GM18520 (cell line): ENCODE results near the gene GRIK4.
"Not testable (repeated sequence)": the region's sequence is repeated elsewhere in the genome, so short reads cannot be mapped to it uniquely, and the experiment has no call there.

Source experiments
- ATAC-seq: cut with Tn5 transposase; IDR thresholded peaks from one replicate; pipeline ENCODE4 v1.9.1; 2021; ENCODE audit not compliant: unreplicated experiment

The GRIK4 gene

GRCh38 chr11:120601536-120601935, 90.0 kb downstream of the GRIK4 start:
- no peak for ATAC-seq

DNA sequence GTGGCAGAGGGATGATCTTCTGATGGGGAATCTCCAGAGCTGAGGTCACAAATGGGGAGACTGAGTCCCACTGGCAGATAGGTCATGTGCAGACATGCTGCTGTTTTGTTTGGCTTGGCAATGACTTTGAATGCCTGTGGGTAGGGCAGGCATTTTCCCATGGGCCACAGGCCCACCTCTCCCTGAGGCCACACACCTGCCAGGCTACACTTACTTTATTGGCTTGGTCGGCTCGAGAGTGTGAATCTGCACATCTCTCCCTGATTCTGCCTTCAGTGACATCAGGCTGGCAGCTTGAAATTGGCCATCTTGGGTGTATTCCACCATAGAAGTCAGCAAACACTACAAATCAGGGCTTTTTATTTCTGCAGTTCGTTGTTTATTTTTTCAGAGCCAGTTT, 91.5 kb downstream of the GRIK4 start:
- no peak for ATAC-seq

- no peak for ATAC-seq
Observed at GRCh38 chr11:120605469-120605868, 93.9 kb downstream of the GRIK4 start.

GRCh38 chr11:120606211-120607010, 94.9 kb downstream of the GRIK4 start:
- no peak for ATAC-seq

GRCh38 chr11:120608061-120608460, 96.5 kb downstream of the GRIK4 start:
- no peak for ATAC-seq

GRCh38 chr11:120608760-120609211, 97.2 kb downstream of the GRIK4 start:
- ATAC-seq: no peak

GRCh38 chr11:120610111-120610510, 98.6 kb downstream of the GRIK4 start:
- ATAC-seq: no peak

- no peak for ATAC-seq
Observed at GRCh38 chr11:120611581-120611980, 100.0 kb downstream of the GRIK4 start.

- peak; percentile 72 for ATAC-seq
Observed at GRCh38 chr11:120612513-120613263, 101.1 kb downstream of the GRIK4 start.

DNA sequence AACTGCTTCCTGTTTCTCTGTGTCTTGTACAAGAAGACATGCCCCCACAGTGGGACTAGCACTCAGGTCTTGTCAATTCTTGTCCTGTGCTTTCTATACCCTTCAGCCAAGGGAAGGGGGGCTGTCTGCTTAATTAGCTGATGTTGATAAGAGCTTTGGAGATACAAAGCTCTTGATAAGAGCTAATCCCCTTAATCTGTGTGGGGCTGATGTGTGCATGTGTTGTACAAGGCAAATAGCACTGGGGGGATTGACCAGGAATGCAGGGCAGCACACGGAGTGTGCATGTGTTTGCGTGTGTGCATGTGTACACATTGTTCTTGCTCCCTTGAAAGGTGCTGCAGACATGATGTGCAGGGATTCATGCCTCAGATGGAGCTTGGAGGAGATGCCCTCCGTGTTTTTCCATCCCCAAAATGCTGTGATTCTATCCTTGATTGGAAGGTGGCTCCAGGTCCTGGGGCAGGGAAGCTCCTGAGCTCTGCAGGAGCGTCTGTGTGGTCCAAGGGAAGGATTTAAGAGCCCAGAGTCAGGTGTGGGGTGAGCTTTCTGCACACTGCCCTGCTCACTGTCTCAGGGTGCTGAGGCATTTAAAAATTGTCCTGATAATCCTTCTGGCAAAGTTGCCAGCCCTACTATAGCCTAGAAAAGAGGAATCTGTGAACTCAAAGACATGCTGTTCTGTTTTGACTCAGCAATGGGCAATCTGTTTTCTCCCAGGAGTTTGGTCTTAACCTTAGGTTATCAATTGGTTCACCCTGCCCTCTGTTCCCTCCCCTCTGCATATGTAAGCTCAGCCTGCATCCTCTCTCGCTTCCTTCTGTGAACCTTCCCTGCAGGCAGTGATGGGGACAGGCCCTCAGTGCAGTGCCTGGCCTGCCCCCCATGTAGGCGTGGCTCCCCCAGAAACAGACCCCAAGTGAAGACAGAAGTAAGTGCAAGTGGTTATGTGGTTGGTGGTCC, 102.0 kb downstream of the GRIK4 start:
- ATAC-seq: peak; percentile 39

DNA sequence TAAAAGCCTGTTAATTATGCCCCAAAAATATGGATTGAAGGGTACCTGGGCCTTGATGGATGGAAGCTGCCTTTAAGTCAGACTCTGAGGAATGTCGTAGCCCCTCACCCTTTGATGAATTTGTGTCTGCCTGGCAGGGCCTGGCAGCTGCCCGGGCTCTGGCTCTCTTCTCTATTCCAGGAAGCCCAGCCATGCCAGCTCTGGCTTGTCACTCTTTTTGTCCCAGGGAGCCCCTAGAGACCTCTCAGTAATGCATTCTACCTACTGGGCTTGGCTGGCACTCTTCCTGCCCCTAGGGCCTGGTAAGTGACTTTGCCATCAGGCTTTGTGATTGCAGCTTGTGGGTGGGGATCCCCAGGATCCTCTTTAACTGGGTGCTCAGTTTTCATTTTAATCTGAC, 103.8 kb downstream of the GRIK4 start:
- ATAC-seq: no peak

DNA sequence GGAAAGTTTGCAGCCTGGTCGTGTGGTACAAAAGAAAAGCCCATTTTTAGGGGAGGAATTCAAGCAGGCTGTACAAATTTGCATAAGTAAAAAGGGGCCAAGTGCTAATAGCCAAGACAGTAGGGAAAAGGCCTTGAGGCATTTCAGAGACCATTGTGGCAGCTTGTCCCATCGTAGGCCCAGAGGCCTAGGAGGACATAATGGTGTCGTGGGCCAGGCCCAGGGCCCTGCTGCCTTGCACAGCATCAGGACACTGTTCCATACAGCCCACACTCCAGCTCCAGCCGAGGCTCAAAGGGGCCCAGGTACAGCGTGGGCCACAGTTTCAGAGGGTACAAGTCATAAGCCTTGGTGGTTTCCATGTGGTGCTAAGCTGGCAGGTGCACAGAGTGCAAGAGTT, 106.9 kb downstream of the GRIK4 start:
- no peak for ATAC-seq

DNA sequence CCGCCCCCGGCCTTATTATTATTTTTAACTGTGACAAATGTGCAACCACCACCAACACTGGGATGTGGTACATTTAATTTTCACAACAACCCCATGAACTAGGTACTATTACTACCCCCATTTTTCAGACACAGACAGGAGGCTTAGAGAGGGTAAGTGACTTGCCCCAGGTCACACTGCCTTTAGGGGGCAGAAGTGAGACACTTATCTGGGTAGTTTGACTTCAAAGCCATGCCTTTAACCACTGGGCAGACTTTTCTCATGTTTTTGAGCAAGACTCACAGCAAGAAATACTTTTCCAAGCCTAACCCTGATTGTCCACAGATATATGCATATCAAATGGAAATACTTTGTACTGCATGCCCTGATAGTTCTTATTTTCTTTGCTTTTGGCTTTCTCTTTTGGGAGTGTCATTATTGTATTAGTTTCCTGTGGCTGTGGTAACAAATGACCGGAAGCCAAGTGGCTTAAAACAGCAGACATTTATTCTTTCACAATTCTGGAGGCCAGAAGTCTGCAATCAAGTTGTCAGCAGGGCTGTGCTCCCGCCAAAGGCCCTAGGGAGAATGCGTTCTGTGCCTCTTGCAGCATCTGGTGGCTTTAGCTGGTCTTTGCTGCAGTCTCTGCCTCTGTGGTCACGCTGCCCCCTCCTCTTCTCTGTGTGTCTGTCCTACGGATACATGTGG, 110.8 kb downstream of the GRIK4 start:
- ATAC-seq: no peak

- not testable (repeated sequence) for ATAC-seq
Observed at GRCh38 chr11:120624992-120625391, 113.4 kb downstream of the GRIK4 start.

GRCh38 chr11:120625565-120625964, 114.0 kb downstream of the GRIK4 start:
- no peak for ATAC-seq

DNA sequence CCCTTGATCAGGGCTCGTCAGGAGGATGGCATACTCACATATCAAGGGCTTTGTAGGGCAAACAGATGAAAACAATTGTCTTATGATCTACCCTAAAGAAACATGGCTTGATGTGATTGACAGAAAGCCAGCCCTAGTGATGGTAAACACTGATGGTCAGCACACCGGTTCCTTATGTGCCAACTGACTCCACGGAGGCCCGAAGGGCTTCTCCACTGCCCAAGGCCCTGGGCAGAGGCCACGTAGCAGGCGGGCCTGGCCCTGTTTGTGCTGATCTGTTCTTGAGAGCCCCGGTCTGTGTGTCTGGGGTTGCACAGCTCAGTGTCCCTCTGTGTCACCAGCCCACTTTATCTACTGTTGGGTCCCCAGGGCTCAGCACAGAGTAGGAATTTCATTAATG, 115.2 kb downstream of the GRIK4 start:
- no peak for ATAC-seq

GRCh38 chr11:120627327-120628163, 116.0 kb downstream of the GRIK4 start:
- no peak for ATAC-seq

GRCh38 chr11:120629407-120630080, 118.0 kb downstream of the GRIK4 start:
- no peak for ATAC-seq

- ATAC-seq: no peak
Observed at GRCh38 chr11:120630122-120630521, 118.6 kb downstream of the GRIK4 start.
